ENCODE results near the gene UBASH3B.

Gene UBASH3B

DNA sequence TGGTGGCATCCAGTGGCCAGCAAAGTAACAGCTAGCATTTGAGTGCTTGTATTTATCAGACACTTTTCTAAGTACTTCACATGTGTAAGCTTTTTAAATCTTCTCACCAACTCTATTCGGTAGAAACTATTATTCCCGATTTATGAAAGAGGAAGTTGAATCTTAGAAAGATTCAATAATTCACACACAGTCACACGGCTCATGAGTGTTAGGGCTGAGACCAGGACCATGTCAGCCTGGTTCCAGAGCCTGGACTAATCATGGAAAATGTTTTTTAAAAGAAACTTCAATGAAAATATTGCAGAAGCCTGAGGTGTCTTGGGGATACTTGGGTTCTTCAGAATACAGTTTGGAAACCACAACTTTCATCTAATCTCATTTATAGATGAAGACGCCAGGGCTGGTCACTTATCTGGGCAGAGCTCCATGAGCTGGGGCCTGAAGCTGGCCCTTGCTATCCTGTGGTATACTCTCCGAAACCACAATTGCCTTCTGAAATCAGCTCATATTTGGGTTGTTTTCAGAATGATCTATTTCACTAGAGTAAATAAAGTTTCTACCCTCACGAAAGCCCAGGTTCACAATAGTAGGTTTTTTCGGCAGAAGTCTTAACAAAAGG is 178.4 kb downstream of the UBASH3B start:
- Histone ChIP-seq H3K9me3 (ENCODE audit: control insufficient read depth in 2 of 2, low read length in 2 of 2) (no peaks in the 10 kb centered on the region), H3K36me3 (ENCODE audit: control insufficient read depth in 2 of 2, insufficient read depth in 2 of 2, low read length in 2 of 2) (no peaks in the 10 kb centered on the region), H3K4me3 (ENCODE audit: low read length in 2 of 2) (no peak overlapping the region), H3K4me1 (ENCODE audit: control insufficient read depth in 2 of 2, insufficient read depth in 2 of 2, low read length in 2 of 2) (no peaks in the 10 kb centered on the region), H3K27me3 (ENCODE audit: control insufficient read depth in 2 of 2, insufficient read depth in 2 of 2, low read length in 2 of 2) (no peaks in the 10 kb centered on the region), H3K27ac (ENCODE audit: low read depth in 2 of 2, low read length in 2 of 2) (no peak overlapping the region), H3K9ac (ENCODE audit: low read depth in 1 of 2, low read length in 2 of 2) (no peak overlapping the region)

DNA sequence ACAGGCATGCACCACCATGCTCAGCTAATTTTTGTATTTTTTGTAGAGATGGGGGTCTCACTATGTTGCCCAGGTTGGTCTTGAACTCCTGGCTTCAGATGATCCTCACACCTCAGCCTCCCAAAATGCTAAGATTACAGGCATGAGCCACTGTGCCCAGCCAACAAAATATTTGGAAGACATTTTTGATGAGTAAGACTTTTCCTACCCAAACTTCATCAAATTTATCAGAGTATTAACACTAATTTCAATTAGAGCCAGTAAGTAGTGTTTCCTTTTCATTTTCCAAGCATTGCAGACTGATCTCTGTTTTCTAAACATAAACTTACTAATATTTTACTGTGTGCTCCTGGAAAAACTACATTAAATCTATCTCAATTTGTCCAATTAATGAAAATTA is 181.4 kb downstream of the UBASH3B start:
- Histone ChIP-seq H3K27me3 (ENCODE audit: control insufficient read depth in 2 of 2, insufficient read depth in 2 of 2, low read length in 2 of 2) (no peaks in the 10 kb centered on the region), H3K27ac (ENCODE audit: low read depth in 2 of 2, low read length in 2 of 2) (no peak overlapping the region), H3K4me3 (ENCODE audit: low read length in 2 of 2) (no peak overlapping the region), H3K36me3 (ENCODE audit: control insufficient read depth in 2 of 2, insufficient read depth in 2 of 2, low read length in 2 of 2) (no peaks in the 10 kb centered on the region), H3K9ac (ENCODE audit: low read depth in 1 of 2, low read length in 2 of 2) (no peak overlapping the region), H3K4me1 (ENCODE audit: control insufficient read depth in 2 of 2, insufficient read depth in 2 of 2, low read length in 2 of 2) (no peaks in the 10 kb centered on the region), H3K9me3 (ENCODE audit: control insufficient read depth in 2 of 2, low read length in 2 of 2) (no peaks in the 10 kb centered on the region)

DNA sequence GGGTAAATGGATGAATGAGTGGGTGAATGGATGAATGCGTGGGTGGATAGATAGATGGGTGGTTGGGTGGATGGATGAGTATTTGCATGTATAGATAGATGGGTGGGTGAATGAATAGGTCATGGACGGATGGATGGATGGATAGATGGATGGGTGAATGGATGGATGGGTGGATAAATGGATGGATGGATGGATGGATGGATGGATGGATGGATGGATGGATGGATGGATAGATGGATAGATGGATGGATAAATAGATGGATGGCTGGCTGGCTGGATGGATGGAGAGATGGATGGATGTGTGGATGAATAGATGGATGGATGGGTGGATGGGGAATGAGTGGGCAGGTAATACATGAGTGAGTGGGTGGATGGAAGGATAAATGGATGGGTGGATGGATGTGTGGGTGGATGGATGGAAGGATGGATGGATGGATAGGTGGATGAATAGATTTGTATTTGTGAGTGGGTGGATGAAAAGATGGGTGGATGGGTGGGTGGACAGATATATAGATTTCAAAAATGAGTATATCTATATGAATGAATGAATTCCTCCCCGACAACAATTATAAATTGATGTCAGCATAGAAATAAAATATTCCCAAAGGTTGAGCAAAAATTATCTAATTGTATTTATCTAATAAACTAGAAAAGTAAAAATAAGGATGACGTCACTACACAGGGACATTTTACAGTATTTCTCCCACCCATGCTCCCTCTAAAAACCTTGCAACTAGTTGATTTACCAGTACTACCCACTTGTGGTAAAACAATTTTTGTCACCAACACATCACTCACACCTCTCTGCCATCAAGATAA is 182.2 kb downstream of the UBASH3B start:
- H3K27ac ChIP-seq (ENCODE audit: low read depth in 2 of 2, low read length in 2 of 2) = no peak overlapping the region

DNA sequence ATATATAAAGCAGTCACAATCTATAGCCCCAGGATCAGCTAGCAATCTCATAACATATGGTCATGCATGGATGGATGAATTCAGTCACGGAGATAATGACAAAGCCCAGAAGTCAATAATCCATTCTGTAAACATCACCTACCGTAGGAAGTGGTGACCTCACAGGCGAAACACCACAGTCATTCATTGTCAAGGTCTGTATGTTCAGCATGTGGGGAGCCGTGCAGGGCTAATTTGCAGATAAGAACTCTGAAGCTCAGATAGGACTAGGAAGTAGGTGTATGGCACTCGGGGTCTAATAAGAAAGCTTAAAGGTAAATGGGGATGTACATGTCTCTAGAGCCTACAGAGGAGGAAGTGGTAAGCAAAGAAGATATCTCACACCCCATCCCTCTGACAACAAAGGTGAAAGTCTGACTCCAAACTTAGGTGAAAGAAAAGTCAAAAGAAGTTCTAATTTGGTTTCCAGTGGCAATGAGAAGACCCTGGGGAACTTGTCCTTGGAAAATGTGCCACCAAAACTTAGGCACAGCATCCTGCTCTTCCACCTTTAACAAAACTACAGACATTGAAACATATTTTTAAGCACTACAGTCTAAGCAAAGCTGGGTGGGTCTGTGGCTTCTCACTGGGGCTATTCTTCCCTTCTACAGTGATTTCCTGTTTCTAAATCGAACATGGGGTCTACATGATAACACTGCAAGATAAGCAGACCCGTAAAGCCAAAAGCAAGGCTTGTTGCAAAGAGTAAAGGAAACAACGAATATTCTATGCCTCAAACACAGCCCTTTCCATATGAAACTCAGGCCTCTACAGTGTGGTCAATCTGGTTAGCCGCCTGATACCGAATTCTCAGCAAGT is 188.0 kb downstream of the UBASH3B start:
- H3K9ac ChIP-seq (ENCODE audit: low read depth in 1 of 2, low read length in 2 of 2) = no peak overlapping the region
- no peak overlapping the region for H3K4me3 ChIP-seq (ENCODE audit: low read length in 2 of 2)
- H3K27me3 ChIP-seq (ENCODE audit: control insufficient read depth in 2 of 2, insufficient read depth in 2 of 2, low read length in 2 of 2) = no peaks in the 10 kb centered on the region
- H3K27ac ChIP-seq (ENCODE audit: low read depth in 2 of 2, low read length in 2 of 2) = peak overlapping the region in 1 of 2 donors; percentile 43
- H3K36me3 ChIP-seq (ENCODE audit: control insufficient read depth in 2 of 2, insufficient read depth in 2 of 2, low read length in 2 of 2) = no peaks in the 10 kb centered on the region
- H3K4me1 ChIP-seq (ENCODE audit: control insufficient read depth in 2 of 2, insufficient read depth in 2 of 2, low read length in 2 of 2) = no peaks in the 10 kb centered on the region
- no peaks in the 10 kb centered on the region for H3K9me3 ChIP-seq (ENCODE audit: control insufficient read depth in 2 of 2, low read length in 2 of 2)

More for the DNA sequence above, 182.2 kb downstream of the UBASH3B start:
- Histone ChIP-seq H3K36me3 (ENCODE audit: control insufficient read depth in 2 of 2, insufficient read depth in 2 of 2, low read length in 2 of 2) (no peaks in the 10 kb centered on the region), H3K9me3 (ENCODE audit: control insufficient read depth in 2 of 2, low read length in 2 of 2) (no peaks in the 10 kb centered on the region), H3K4me1 (ENCODE audit: control insufficient read depth in 2 of 2, insufficient read depth in 2 of 2, low read length in 2 of 2) (no peaks in the 10 kb centered on the region), H3K4me3 (ENCODE audit: low read length in 2 of 2) (no peak overlapping the region), H3K27me3 (ENCODE audit: control insufficient read depth in 2 of 2, insufficient read depth in 2 of 2, low read length in 2 of 2) (no peaks in the 10 kb centered on the region), H3K9ac (ENCODE audit: low read depth in 1 of 2, low read length in 2 of 2) (no peak overlapping the region)

DNA sequence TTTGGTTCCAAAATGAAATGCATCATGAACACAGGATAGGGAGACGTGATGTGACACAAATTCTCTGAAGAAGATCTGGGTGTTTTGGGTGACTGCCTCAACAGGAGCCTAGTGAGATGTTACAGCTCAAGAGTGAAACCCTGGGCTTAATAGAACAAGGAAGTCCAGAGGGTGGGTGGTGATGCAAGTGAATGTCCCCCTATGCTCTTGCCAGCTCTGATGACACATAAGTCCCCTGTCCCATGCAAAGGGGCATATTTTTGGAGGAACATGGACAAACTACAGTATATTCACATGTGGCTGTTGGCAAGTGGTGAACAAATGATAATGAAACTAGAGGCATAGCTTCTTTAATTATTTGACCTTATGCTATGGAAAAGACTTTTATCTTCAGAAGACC is 191.9 kb downstream of the UBASH3B start:
- Histone ChIP-seq H3K36me3 (ENCODE audit: control insufficient read depth in 2 of 2, insufficient read depth in 2 of 2, low read length in 2 of 2) (no peaks in the 10 kb centered on the region), H3K27ac (ENCODE audit: low read depth in 2 of 2, low read length in 2 of 2) (no peak overlapping the region), H3K9me3 (ENCODE audit: control insufficient read depth in 2 of 2, low read length in 2 of 2) (no peaks in the 10 kb centered on the region), H3K27me3 (ENCODE audit: control insufficient read depth in 2 of 2, insufficient read depth in 2 of 2, low read length in 2 of 2) (no peaks in the 10 kb centered on the region), H3K9ac (ENCODE audit: low read depth in 1 of 2, low read length in 2 of 2) (no peak overlapping the region), H3K4me1 (ENCODE audit: control insufficient read depth in 2 of 2, insufficient read depth in 2 of 2, low read length in 2 of 2) (no peaks in the 10 kb centered on the region), H3K4me3 (ENCODE audit: low read length in 2 of 2) (no peak overlapping the region)

DNA sequence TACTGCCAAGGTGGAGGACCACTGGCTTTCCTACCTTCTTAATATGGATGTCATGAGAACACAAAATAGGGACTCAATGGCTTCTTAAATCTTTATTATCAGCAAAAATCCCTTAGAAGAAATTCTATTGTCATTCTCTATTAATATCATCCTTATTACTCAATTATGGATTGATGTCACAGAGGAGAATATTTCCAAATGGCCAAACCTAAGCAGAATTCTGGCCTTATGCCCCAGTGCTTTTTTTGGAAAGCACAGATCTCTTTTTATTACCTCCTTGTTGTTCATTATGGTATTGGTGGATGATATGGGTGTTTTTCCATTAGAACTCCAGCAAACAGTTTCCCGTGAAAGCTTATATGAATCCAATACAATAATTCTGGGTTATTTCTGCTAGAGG is 192.7 kb downstream of the UBASH3B start:
- Histone ChIP-seq H3K4me3 (ENCODE audit: low read length in 2 of 2) (no peak overlapping the region), H3K4me1 (ENCODE audit: control insufficient read depth in 2 of 2, insufficient read depth in 2 of 2, low read length in 2 of 2) (no peaks in the 10 kb centered on the region), H3K27ac (ENCODE audit: low read depth in 2 of 2, low read length in 2 of 2) (no peak overlapping the region), H3K27me3 (ENCODE audit: control insufficient read depth in 2 of 2, insufficient read depth in 2 of 2, low read length in 2 of 2) (no peaks in the 10 kb centered on the region), H3K9ac (ENCODE audit: low read depth in 1 of 2, low read length in 2 of 2) (no peak overlapping the region), H3K36me3 (ENCODE audit: control insufficient read depth in 2 of 2, insufficient read depth in 2 of 2, low read length in 2 of 2) (no peaks in the 10 kb centered on the region), H3K9me3 (ENCODE audit: control insufficient read depth in 2 of 2, low read length in 2 of 2) (no peaks in the 10 kb centered on the region)

DNA sequence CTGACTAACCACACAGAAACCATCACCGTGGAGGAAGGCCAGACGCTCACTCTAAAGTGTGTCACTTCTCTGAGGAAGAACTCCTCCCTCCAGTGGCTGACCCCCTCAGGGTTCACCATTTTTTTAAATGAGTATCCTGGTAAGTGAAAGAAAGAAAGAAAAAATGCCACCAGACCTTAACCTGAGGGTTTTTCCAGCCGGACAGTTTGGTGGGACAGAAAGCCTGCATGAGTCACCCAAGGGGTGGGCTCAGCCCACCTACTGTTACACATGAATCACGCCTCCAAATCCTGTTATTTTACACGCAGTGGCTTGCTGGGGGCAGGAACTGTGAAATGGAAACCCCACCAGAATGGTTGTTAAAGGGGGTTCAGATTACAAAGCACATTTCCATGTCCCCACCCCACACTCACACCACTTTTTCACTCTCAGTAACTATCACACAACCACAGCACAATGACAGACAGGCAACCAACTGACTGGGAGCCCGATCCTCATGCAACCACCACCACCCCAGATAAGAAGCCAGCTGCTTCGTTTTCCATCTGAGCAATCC is 194.6 kb downstream of the UBASH3B start:
- H3K4me3 ChIP-seq (ENCODE audit: low read length in 2 of 2) = no peak overlapping the region

DNA sequence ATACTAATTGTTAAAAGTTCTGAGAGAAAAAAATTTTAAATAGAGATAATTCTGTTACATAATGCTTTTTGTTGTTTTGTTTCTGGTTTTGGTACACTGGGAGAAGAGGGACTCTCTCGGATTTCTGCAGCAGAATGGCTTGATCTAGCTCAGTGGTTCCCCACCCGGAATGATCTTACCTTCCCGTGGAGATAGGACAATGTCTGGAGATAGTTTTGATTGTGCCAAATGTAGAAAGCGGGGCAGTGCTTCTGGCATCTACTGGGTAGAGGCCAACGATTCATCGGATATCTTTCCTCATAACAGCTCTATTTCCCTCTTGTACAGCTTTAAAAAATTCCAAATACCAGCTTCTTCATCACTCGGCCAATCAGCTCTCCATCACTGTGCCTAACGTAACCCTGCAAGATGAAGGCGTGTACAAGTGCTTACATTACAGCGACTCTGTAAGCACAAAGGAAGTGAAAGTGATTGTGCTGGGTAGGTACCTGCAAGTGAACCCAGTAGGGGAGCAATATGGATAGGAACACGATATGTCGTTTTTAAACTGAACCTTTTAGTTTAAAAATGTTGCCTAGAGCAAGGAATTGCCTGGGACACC is 195.9 kb downstream of the UBASH3B start:
- Histone ChIP-seq H3K4me1 (ENCODE audit: control insufficient read depth in 2 of 2, insufficient read depth in 2 of 2, low read length in 2 of 2) (no peaks in the 10 kb centered on the region), H3K36me3 (ENCODE audit: control insufficient read depth in 2 of 2, insufficient read depth in 2 of 2, low read length in 2 of 2) (no peaks in the 10 kb centered on the region), H3K4me3 (ENCODE audit: low read length in 2 of 2) (no peak overlapping the region), H3K27ac (ENCODE audit: low read depth in 2 of 2, low read length in 2 of 2) (no peak overlapping the region), H3K27me3 (ENCODE audit: control insufficient read depth in 2 of 2, insufficient read depth in 2 of 2, low read length in 2 of 2) (no peaks in the 10 kb centered on the region), H3K9me3 (ENCODE audit: control insufficient read depth in 2 of 2, low read length in 2 of 2) (no peaks in the 10 kb centered on the region), H3K9ac (ENCODE audit: low read depth in 1 of 2, low read length in 2 of 2) (no peak overlapping the region)

More for the DNA sequence above, 194.6 kb downstream of the UBASH3B start:
- H3K36me3 ChIP-seq (ENCODE audit: control insufficient read depth in 2 of 2, insufficient read depth in 2 of 2, low read length in 2 of 2) = no peaks in the 10 kb centered on the region
- H3K27me3 ChIP-seq (ENCODE audit: control insufficient read depth in 2 of 2, insufficient read depth in 2 of 2, low read length in 2 of 2) = no peaks in the 10 kb centered on the region
- H3K4me1 ChIP-seq (ENCODE audit: control insufficient read depth in 2 of 2, insufficient read depth in 2 of 2, low read length in 2 of 2) = no peaks in the 10 kb centered on the region
- H3K9ac ChIP-seq (ENCODE audit: low read depth in 1 of 2, low read length in 2 of 2) = no peak overlapping the region
- no peak overlapping the region for H3K27ac ChIP-seq (ENCODE audit: low read depth in 2 of 2, low read length in 2 of 2)
- no peaks in the 10 kb centered on the region for H3K9me3 ChIP-seq (ENCODE audit: control insufficient read depth in 2 of 2, low read length in 2 of 2)

DNA sequence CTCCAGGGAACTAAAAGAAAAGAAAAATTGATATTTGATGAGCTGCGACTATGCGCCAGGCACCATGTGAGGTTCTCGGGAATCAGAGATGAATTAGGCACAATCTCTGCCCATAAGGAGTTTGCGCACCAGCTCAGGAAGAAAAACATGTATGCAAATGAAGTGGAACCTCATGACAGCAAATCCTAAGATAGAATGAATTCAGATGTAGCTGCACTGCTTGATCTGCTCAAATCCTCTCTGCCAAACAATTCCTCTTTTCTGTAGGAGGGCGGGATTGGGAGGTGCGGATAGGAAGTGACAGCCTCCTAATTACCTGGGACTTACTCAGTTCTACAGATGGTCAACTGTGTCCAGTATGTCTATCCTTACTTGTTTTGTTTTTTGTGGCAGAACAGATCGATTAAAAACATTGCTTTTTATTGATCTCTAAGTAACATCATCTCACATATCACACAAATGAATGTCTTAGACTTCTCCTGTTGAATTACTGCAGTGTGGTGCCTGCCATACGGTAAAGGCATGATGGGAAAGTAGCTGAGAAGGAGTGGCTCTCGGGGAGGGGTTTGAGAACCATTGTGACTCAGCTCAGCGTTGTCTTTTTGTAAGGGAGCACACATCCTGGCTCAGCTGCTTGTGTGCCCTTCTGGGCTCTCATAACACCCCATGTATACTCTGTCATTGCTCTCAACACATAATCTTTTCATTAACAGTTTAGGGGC is 196.7 kb downstream of the UBASH3B start:
- no peak overlapping the region for H3K4me3 ChIP-seq (ENCODE audit: low read length in 2 of 2)
- no peaks in the 10 kb centered on the region for H3K4me1 ChIP-seq (ENCODE audit: control insufficient read depth in 2 of 2, insufficient read depth in 2 of 2, low read length in 2 of 2)
- no peaks in the 10 kb centered on the region for H3K9me3 ChIP-seq (ENCODE audit: control insufficient read depth in 2 of 2, low read length in 2 of 2)
- H3K27me3 ChIP-seq (ENCODE audit: control insufficient read depth in 2 of 2, insufficient read depth in 2 of 2, low read length in 2 of 2) = no peaks in the 10 kb centered on the region
- H3K27ac ChIP-seq (ENCODE audit: low read depth in 2 of 2, low read length in 2 of 2) = no peak overlapping the region
- no peaks in the 10 kb centered on the region for H3K36me3 ChIP-seq (ENCODE audit: control insufficient read depth in 2 of 2, insufficient read depth in 2 of 2, low read length in 2 of 2)
- H3K9ac ChIP-seq (ENCODE audit: low read depth in 1 of 2, low read length in 2 of 2) = no peak overlapping the region

All from mucosa of rectum (tissue), 2 donors.